Measurements from ENCODE around the gene SUSD1.

- TF ChIP-seq EGR1 (IDR thresholded peaks at IDR 0.05; ENCODE audit: low read depth in 2 of 2) (no peak), TAF1 (conservative IDR thresholded peaks at IDR 0.05) (no peak), CTCF (IDR thresholded peaks at IDR 0.05; ENCODE audit: low read depth, low read length, missing input control) (no peak)
Measured at GRCh38 chr9:112075009-112075378, 100.1 kb downstream of the SUSD1 start.

Measured in liver (tissue), 3 donors.